Fibroblast of mammary gland (primary cell): ENCODE results near the gene ADK.
"Not testable (repeated sequence)": the region's sequence is repeated elsewhere in the genome, so short reads cannot be mapped to it uniquely, and the experiment has no call there.

ENCODE experiments used
- DNase-seq: peaks from one replicate; pipeline ENCODE4 v3.0.0-alpha.2; 2010; ENCODE audit warnings: low read depth
- H3K4me3 ChIP-seq: 2 replicates; pipeline ENCODE4 v1.5.1; 2011; ENCODE audit warnings: low read depth, mild to moderate bottlenecking, low read length, moderate library complexity; ENCODE audit not compliant: control insufficient read depth
- CTCF ChIP-seq: conservative IDR thresholded peaks from 2 replicates; pipeline ENCODE4 v1.5.1; 2011; ENCODE audit warnings: low read depth, low read length, inconsistent platforms; ENCODE audit not compliant: control insufficient read depth, insufficient read depth

The ADK gene

GRCh38 chr10:74121368-74121767, 29.7 kb upstream of the ADK start:
- no peak for DNase-seq
- H3K4me3 ChIP-seq: no peak overlapping the region
- no peak for TF ChIP-seq CTCF

GRCh38 chr10:74122060-74122459, 29.0 kb upstream of the ADK start:
- no peak for TF ChIP-seq CTCF
- H3K4me3 ChIP-seq: no peak overlapping the region
- no peak for DNase-seq

GRCh38 chr10:74123081-74123480, 27.9 kb upstream of the ADK start:
- DNase-seq: no peak
- H3K4me3 ChIP-seq: no peak overlapping the region
- TF ChIP-seq CTCF: no peak

GRCh38 chr10:74133923-74134820, 16.8 kb upstream of the ADK start:
- no peak overlapping the region for H3K4me3 ChIP-seq
- no peak for DNase-seq
- no peak for TF ChIP-seq CTCF

- no peak for TF ChIP-seq CTCF
- no peak for DNase-seq
- H3K4me3 ChIP-seq: no peak overlapping the region
Observed at GRCh38 chr10:74135452-74135851, 15.6 kb upstream of the ADK start.

- no peak for DNase-seq
- no peak for TF ChIP-seq CTCF
- no peak overlapping the region for H3K4me3 ChIP-seq
Observed at GRCh38 chr10:74137992-74138391, 13.0 kb upstream of the ADK start.

GRCh38 chr10:74138596-74138995, 12.4 kb upstream of the ADK start:
- DNase-seq, H3K4me3 ChIP-seq: not testable (repeated sequence)
